ENCODE results near the gene PITPNM3.

- TF ChIP-seq EZH2 (IDR thresholded peaks at IDR 0.05; ENCODE audit: low read length, missing control alignments) = no peak
- TF ChIP-seq, protein P1, sequence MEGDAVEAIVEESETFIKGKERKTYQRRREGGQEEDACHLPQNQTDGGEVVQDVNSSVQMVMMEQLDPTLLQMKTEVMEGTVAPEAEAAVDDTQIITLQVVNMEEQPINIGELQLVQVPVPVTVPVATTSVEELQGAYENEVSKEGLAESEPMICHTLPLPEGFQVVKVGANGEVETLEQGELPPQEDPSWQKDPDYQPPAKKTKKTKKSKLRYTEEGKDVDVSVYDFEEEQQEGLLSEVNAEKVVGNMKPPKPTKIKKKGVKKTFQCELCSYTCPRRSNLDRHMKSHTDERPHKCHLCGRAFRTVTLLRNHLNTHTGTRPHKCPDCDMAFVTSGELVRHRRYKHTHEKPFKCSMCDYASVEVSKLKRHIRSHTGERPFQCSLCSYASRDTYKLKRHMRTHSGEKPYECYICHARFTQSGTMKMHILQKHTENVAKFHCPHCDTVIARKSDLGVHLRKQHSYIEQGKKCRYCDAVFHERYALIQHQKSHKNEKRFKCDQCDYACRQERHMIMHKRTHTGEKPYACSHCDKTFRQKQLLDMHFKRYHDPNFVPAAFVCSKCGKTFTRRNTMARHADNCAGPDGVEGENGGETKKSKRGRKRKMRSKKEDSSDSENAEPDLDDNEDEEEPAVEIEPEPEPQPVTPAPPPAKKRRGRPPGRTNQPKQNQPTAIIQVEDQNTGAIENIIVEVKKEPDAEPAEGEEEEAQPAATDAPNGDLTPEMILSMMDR (conservative IDR thresholded peaks at IDR 0.05 in 1 of 2, IDR thresholded peaks at IDR 0.05 in 1 of 2; ENCODE audit: low read depth in 1 of 2, low read length in 2 of 2) = no peak
These were observed 40.6 kb upstream of the PITPNM3 start for GRCh38 chr17:6596941-6597340.

All from fibroblast of lung (primary cell).